Thymus (tissue), 11 donors: ENCODE data around the gene ATP8B1. TPM values are rescaled to one million over a fixed set of nuclear protein-coding genes. Genes with fewer than 3 reads are reported as not detected.
"Not testable (repeated sequence)": the region's sequence is repeated elsewhere in the genome, so short reads cannot be mapped to it uniquely, and the experiment has no call there.

Experiments
- DNase-seq, 9 donors: peaks; one replicate each; pipeline ENCODE4 v3.0.0-alpha.2; 2013; ENCODE audit warnings: low spot score in 9 of 9, low read depth in 6 of 9, missing footprints in 1 of 9
- H3K27ac ChIP-seq, 2 donors: one replicate each; pipeline ENCODE4 v1.5.1; 2013; ENCODE audit warnings: control low read depth in 1 of 2, low read depth in 1 of 2, low read length in 1 of 2, mild to moderate bottlenecking in 1 of 2, moderate library complexity in 1 of 2
- H3K27me3 ChIP-seq, 2 donors: one replicate each; pipeline ENCODE4 v1.5.1; 2013; ENCODE audit warnings: low read length in 1 of 2; ENCODE audit not compliant: control insufficient read depth in 2 of 2, insufficient read depth in 1 of 2
- H3K36me3 ChIP-seq, 2 donors: one replicate each; pipeline ENCODE4 v1.5.1; 2013; ENCODE audit warnings: low read length in 1 of 2, mild to moderate bottlenecking in 1 of 2, moderate library complexity in 1 of 2; ENCODE audit not compliant: control insufficient read depth in 2 of 2, insufficient read depth in 2 of 2
- H3K4me1 ChIP-seq, 2 donors: one replicate each; pipeline ENCODE4 v1.5.1; 2013; ENCODE audit warnings: low read length in 2 of 2; ENCODE audit not compliant: control insufficient read depth in 2 of 2, insufficient read depth in 2 of 2
- H3K4me3 ChIP-seq, 2 donors: one replicate each; pipeline ENCODE4 v1.5.1; 2013; ENCODE audit warnings: low read length in 2 of 2, control low read depth in 1 of 2, mild to moderate bottlenecking in 1 of 2
- H3K9me3 ChIP-seq, 2 donors: one replicate each; pipeline ENCODE4 v1.5.1; 2013; ENCODE audit warnings: low read length in 1 of 2, mild to moderate bottlenecking in 1 of 2; ENCODE audit not compliant: control insufficient read depth in 2 of 2, insufficient read depth in 1 of 2
- WGBS: extraction: QIAGEN DNeasy Blood & Tissue Kit; methylation state at CpG from one replicate; pipeline ENCODE4 v1.1.7; 2013; 5-methylcytosine and 5-hydroxymethylcytosine counted together
- polyA plus RNA-seq: library from polyadenylated mRNA; stranded (reverse); fragments of 200-250 nt; gene quantifications from one replicate; pipeline ENCODE4 v1.2.3, GENCODE V29; 2013
- total RNA-seq: library from RNA; stranded (reverse); fragments of 120-200 nt; gene quantifications from one replicate; pipeline ENCODE4 v1.2.4, GENCODE V29; 2013
- donor health status: healthy.

ATP8B1 gene
- total and polyA plus RNA-seq, 2 donors, result 3.0 to 4.3 TPM

- H3K27ac ChIP-seq, result no peak overlapping the region
- H3K4me3 ChIP-seq, result no peak overlapping the region
- H3K9me3 ChIP-seq, result peaks cover 3 to 17% of the 10 kb centered on the region in 2 donors
- peaks cover 0 to 2% of the 10 kb centered on the region in 2 donors for H3K36me3 ChIP-seq
- no peaks in the 10 kb centered on the region for H3K4me1 ChIP-seq
- no peak for DNase-seq
- H3K27me3 ChIP-seq, result no peaks in the 10 kb centered on the region
Observed at GRCh38 chr18:57651914-57652313, 151.2 kb downstream of the ATP8B1 start.

- Histone ChIP-seq H3K36me3 (no peaks in the 10 kb centered on the region), H3K9me3 (peaks cover 0 to 11% of the 10 kb centered on the region in 2 donors), H3K27me3 (no peaks in the 10 kb centered on the region), H3K27ac (no peak overlapping the region), H3K4me3 (no peak overlapping the region), H3K4me1 (no peaks in the 10 kb centered on the region)
- DNase-seq, result no peak
- 89% methylated on average over 11 of the region's 11 CpGs for WGBS
Observed at GRCh38 chr18:57649556-57650500, 153.3 kb downstream of the ATP8B1 start.

- Histone ChIP-seq H3K27ac (no peak overlapping the region), H3K9me3 (no peaks in the 10 kb centered on the region), H3K4me1 (no peaks in the 10 kb centered on the region), H3K4me3 (no peak overlapping the region), H3K27me3 (no peaks in the 10 kb centered on the region), H3K36me3 (no peaks in the 10 kb centered on the region)
- no peak for DNase-seq
- WGBS, result 97% methylated on average over 32 of the region's 32 CpGs
Observed at GRCh38 chr18:57648414-57648813, 154.7 kb downstream of the ATP8B1 start.

- Histone ChIP-seq H3K9me3 (peaks cover 0 to 7% of the 10 kb centered on the region in 2 donors), H3K27me3 (no peaks in the 10 kb centered on the region), H3K36me3 (peaks cover 0 to 4% of the 10 kb centered on the region in 2 donors), H3K4me3 (no peak overlapping the region), H3K27ac (no peak overlapping the region), H3K4me1 (no peaks in the 10 kb centered on the region)
- DNase-seq, result no peak
Observed at GRCh38 chr18:57644540-57644939, 158.6 kb downstream of the ATP8B1 start.

GRCh38 chr18:57643726-57644125 is 159.4 kb downstream of the ATP8B1 start:
- H3K27me3 ChIP-seq, H3K4me1 ChIP-seq, H3K4me3 ChIP-seq, DNase-seq, H3K9me3 ChIP-seq, H3K36me3 ChIP-seq, H3K27ac ChIP-seq: not testable (repeated sequence)
- 96% methylated on average over 25 of the region's 25 CpGs for WGBS

- not testable (repeated sequence) for H3K36me3 ChIP-seq, H3K27ac ChIP-seq, DNase-seq, H3K9me3 ChIP-seq, H3K27me3 ChIP-seq, H3K4me3 ChIP-seq, H3K4me1 ChIP-seq
- 97% methylated on average over 24 of the region's 29 CpGs for WGBS
Observed at GRCh38 chr18:57642462-57642861, 160.7 kb downstream of the ATP8B1 start.

- H3K27ac ChIP-seq, result no peak overlapping the region
- H3K4me3 ChIP-seq, result no peak overlapping the region
- H3K9me3 ChIP-seq, result peaks cover 0 to 7% of the 10 kb centered on the region in 2 donors
- no peak for DNase-seq
- no peaks in the 10 kb centered on the region for H3K27me3 ChIP-seq
- no peaks in the 10 kb centered on the region for H3K4me1 ChIP-seq
- H3K36me3 ChIP-seq, result peaks cover 0 to 4% of the 10 kb centered on the region in 2 donors
- WGBS, result 94% methylated on average over 2 of the region's 2 CpGs
Observed at GRCh38 chr18:57640749-57641148, 162.4 kb downstream of the ATP8B1 start.

GRCh38 chr18:57640236-57640635 is 162.9 kb downstream of the ATP8B1 start:
- no peak for DNase-seq
- peaks cover 0 to 7% of the 10 kb centered on the region in 2 donors for H3K9me3 ChIP-seq
- H3K27me3 ChIP-seq, result no peaks in the 10 kb centered on the region
- no peaks in the 10 kb centered on the region for H3K4me1 ChIP-seq
- 64% methylated on average over 3 of the region's 3 CpGs for WGBS
- no peak overlapping the region for H3K27ac ChIP-seq
- peaks cover 0 to 4% of the 10 kb centered on the region in 2 donors for H3K36me3 ChIP-seq
- H3K4me3 ChIP-seq, result no peak overlapping the region

GRCh38 chr18:57635003-57635822 is 167.9 kb downstream of the ATP8B1 start:
- no peaks in the 10 kb centered on the region for H3K27me3 ChIP-seq
- H3K4me1 ChIP-seq, result peaks cover 0 to 2% of the 10 kb centered on the region in 2 donors
- DNase-seq, result no peak
- no peaks in the 10 kb centered on the region for H3K36me3 ChIP-seq
- H3K9me3 ChIP-seq, result no peaks in the 10 kb centered on the region
- no peak overlapping the region for H3K4me3 ChIP-seq
- H3K27ac ChIP-seq, result no peak overlapping the region
- 95% methylated on average over 4 of the region's 4 CpGs for WGBS
